K562 (cell line): ENCODE measurements around the gene CSNK1D. TPM values are rescaled to one million over a fixed set of nuclear protein-coding genes. Genes with fewer than 3 reads are reported as not detected.

Source experiments
- CREB1 ChIP-seq, 2 experiments: sonication (generic) in 1 of 2; formaldehyde crosslinking in 1 of 2; IDR thresholded peaks; 2 replicates each; pipeline versions ENCODE4 v1.6.1 to v1.8.0; 2012 to 2022; ENCODE audit warnings: inconsistent platforms in 1 of 2, mild to moderate bottlenecking in 1 of 2, missing genetic modification reagents in 1 of 2, moderate library complexity in 1 of 2
- HMGN3 ChIP-seq: IDR thresholded peaks from 2 replicates; pipeline ENCODE4 v1.6.1; 2011; ENCODE audit warnings: borderline replicate concordance, low read depth, mild to moderate bottlenecking, mixed read lengths, low read length; ENCODE audit not compliant: insufficient read length; ENCODE audit errors: extremely low read depth
- IFI16 ChIP-seq: fragments of 250-450 bp; sonication (Bioruptor Pico); IDR thresholded peaks from 2 replicates; pipeline ENCODE4 v2.1.2; 2022; ENCODE audit warnings: mild to moderate bottlenecking, inconsistent platforms
- JUN ChIP-seq, 2 experiments: sonication (generic) in 1 of 2; formaldehyde crosslinking in 1 of 2; IDR thresholded peaks; 2 replicates each; pipeline versions ENCODE4 v1.6.1 to v1.8.0; 2012 to 2022; ENCODE audit warnings: borderline replicate concordance in 2 of 2, mild to moderate bottlenecking in 2 of 2, improper control_type of control experiment in 1 of 2, low read depth in 1 of 2, low read length in 1 of 2, missing genetic modification reagents in 1 of 2
- NFXL1 ChIP-seq: fragments of 450-650 bp; formaldehyde crosslinking; IDR thresholded peaks from 2 replicates; pipeline ENCODE4 v1.4.0; 2021; ENCODE audit warnings: mild to moderate bottlenecking
- SUPT5H ChIP-seq: fragments of 450-650 bp; IDR thresholded peaks from 2 replicates; pipeline ENCODE4 v1.6.1; 2016
- ZBTB17 ChIP-seq: fragments of 450-650 bp; formaldehyde crosslinking; IDR thresholded peaks from 2 replicates; pipeline ENCODE4 v1.4.0; 2020; ENCODE audit warnings: mild to moderate bottlenecking
- polyA plus RNA-seq, 8 experiments: library from polyadenylated mRNA; depleted of rRNA in 4 of 8; stranded (reverse) in 5 of 8; unstranded in 3 of 8; fragments of >200 nt; fragmentation: Nextera tagmentation in 2 of 8; fragmentation: Illumina TruSeq in 1 of 8; extraction: Ambion mirVana in 2 of 8; extraction: Trizol in 1 of 8; gene quantifications; 2 replicates each; pipeline versions ENCODE4 v1.2.1 to v1.2.3, GENCODE V29; 2011 to 2014; ENCODE audit warnings: inconsistent platforms in 1 of 8, missing spikeins in 1 of 8
- total RNA-seq, 7 experiments: library from RNA; depleted of rRNA in 6 of 7; stranded (reverse); fragments of >200 nt in 6 of 7; fragmentation: Illumina TruSeq in 2 of 7; extraction: Trizol in 2 of 7; gene quantifications; 2 replicates each; pipeline versions ENCODE4 v1.2.1 to v1.2.3, GENCODE V29; 2011 to 2021; ENCODE audit warnings: low replicate concordance in 1 of 7
- TF ChIP-seq, protein P1 (sequence below), 2 experiments: fragments of 450-650 bp; IDR thresholded peaks; 2 replicates each; pipeline ENCODE4 v1.6.1; 2016
- TF ChIP-seq, protein P2 (sequence below), 2 experiments: fragments of 450-650 bp; formaldehyde crosslinking in 1 of 2; IDR thresholded peaks; 2 replicates each; pipeline versions ENCODE4 v1.4.0 to v1.6.1; 2014 to 2020; ENCODE audit warnings: mild to moderate bottlenecking in 2 of 2, borderline replicate concordance in 1 of 2, low read depth in 1 of 2
- TF ChIP-seq, protein P3 (sequence below): IDR thresholded peaks from 3 replicates; pipeline ENCODE4 v1.6.1; 2011; ENCODE audit warnings: borderline replicate concordance, mild to moderate bottlenecking; ENCODE audit not compliant: insufficient read length, insufficient read depth
- TF ChIP-seq, protein P4 (sequence below), 3 experiments: IDR thresholded peaks in 2 of 3; conservative IDR thresholded peaks in 1 of 3; 2 replicates each; pipeline ENCODE4 v1.5.1; 2011 to 2012; ENCODE audit warnings: low read length in 3 of 3, mild to moderate bottlenecking in 3 of 3, control low read depth in 2 of 3, improper control_type of control experiment in 1 of 3, inconsistent platforms in 1 of 3, low read depth in 1 of 3, mixed read lengths in 1 of 3, moderate library complexity in 1 of 3; ENCODE audit not compliant: insufficient read depth in 2 of 3

Gene CSNK1D
- total and polyA plus RNA-seq, 9 of the 15 experiments (the other 6 are each of a cell fraction or from before 2014, with no cell fraction given), result 6.5 to 133 (median 41.3) TPM

DNA sequence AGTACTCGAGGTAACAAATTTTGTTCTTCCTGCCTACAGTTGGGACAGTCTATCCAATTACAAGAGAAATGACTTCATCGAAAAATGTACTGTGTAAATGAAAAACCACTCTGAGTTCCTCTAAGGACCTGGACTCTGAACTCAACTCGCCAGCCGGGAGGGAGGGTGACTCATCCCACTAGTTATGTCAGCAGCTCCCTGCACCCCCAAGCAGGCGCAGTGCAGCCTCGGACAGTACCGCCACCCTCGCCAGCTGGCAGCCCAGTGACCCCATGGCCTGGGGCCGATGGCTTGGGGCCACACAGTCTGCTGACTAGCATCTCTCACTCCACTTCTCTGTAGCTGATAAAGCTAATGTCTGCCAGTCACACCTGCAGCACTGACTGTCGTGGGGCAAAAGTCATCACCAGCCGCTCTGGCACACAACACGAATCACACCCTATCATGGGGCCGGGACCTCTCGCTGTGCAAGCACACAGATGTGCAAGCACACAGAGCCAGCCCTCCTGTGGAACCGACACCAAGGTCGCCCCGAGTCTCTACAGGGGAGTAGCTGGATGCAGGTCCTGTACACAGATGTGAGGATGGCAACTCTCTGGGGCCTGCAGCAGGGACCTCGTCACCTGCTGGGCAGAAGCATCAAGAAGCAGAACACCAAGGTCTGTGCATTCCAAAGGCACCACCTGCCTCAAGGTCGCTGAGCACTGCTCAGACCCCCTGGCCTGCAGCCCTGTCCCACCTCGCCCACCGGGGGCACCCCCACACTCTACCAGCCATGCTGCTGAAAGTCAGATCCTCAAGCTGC lies 5.7 kb downstream of the CSNK1D start (continued):
- TF ChIP-seq, protein P1, sequence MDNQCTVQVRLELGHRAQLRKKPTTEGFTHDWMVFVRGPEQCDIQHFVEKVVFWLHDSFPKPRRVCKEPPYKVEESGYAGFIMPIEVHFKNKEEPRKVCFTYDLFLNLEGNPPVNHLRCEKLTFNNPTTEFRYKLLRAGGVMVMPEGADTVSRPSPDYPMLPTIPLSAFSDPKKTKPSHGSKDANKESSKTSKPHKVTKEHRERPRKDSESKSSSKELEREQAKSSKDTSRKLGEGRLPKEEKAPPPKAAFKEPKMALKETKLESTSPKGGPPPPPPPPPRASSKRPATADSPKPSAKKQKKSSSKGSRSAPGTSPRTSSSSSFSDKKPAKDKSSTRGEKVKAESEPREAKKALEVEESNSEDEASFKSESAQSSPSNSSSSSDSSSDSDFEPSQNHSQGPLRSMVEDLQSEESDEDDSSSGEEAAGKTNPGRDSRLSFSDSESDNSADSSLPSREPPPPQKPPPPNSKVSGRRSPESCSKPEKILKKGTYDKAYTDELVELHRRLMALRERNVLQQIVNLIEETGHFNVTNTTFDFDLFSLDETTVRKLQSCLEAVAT (IDR thresholded peaks at IDR 0.05), result peak in 1 of 2 experiments; percentile 93; a peak in 2 of 4 replicates
- TF ChIP-seq SUPT5H (peak; percentile 21; the same call in 1 of the 2 replicates), HMGN3 (peak; percentile 33), CREB1 (IDR thresholded peaks at IDR 0.05) (no peak), CREB1 (CRISPR knock-in tag; IDR thresholded peaks at IDR 0.05) (no peak), JUN (IDR thresholded peaks at IDR 0.05; ENCODE audit: borderline replicate concordance, low read depth, low read length) (peak; percentile 95), JUN (CRISPR knock-in tag; IDR thresholded peaks at IDR 0.05; ENCODE audit: borderline replicate concordance) (peak; percentile 59; the same call in 1 of the 2 replicates), NFXL1 (CRISPR knock-in tag) (no peak), IFI16 (no peak), ZBTB17 (CRISPR knock-in tag) (peak; percentile 85)
- TF ChIP-seq, protein P2, sequence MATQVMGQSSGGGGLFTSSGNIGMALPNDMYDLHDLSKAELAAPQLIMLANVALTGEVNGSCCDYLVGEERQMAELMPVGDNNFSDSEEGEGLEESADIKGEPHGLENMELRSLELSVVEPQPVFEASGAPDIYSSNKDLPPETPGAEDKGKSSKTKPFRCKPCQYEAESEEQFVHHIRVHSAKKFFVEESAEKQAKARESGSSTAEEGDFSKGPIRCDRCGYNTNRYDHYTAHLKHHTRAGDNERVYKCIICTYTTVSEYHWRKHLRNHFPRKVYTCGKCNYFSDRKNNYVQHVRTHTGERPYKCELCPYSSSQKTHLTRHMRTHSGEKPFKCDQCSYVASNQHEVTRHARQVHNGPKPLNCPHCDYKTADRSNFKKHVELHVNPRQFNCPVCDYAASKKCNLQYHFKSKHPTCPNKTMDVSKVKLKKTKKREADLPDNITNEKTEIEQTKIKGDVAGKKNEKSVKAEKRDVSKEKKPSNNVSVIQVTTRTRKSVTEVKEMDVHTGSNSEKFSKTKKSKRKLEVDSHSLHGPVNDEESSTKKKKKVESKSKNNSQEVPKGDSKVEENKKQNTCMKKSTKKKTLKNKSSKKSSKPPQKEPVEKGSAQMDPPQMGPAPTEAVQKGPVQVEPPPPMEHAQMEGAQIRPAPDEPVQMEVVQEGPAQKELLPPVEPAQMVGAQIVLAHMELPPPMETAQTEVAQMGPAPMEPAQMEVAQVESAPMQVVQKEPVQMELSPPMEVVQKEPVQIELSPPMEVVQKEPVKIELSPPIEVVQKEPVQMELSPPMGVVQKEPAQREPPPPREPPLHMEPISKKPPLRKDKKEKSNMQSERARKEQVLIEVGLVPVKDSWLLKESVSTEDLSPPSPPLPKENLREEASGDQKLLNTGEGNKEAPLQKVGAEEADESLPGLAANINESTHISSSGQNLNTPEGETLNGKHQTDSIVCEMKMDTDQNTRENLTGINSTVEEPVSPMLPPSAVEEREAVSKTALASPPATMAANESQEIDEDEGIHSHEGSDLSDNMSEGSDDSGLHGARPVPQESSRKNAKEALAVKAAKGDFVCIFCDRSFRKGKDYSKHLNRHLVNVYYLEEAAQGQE (IDR thresholded peaks at IDR 0.05; ENCODE audit: borderline replicate concordance), result peak; percentile 40
- TF ChIP-seq, protein P2 (CRISPR knock-in tag; IDR thresholded peaks at IDR 0.05; ENCODE audit: low read depth), result no peak
- TF ChIP-seq, protein P3, sequence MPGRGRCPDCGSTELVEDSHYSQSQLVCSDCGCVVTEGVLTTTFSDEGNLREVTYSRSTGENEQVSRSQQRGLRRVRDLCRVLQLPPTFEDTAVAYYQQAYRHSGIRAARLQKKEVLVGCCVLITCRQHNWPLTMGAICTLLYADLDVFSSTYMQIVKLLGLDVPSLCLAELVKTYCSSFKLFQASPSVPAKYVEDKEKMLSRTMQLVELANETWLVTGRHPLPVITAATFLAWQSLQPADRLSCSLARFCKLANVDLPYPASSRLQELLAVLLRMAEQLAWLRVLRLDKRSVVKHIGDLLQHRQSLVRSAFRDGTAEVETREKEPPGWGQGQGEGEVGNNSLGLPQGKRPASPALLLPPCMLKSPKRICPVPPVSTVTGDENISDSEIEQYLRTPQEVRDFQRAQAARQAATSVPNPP, result no peak
- TF ChIP-seq, protein P4, sequence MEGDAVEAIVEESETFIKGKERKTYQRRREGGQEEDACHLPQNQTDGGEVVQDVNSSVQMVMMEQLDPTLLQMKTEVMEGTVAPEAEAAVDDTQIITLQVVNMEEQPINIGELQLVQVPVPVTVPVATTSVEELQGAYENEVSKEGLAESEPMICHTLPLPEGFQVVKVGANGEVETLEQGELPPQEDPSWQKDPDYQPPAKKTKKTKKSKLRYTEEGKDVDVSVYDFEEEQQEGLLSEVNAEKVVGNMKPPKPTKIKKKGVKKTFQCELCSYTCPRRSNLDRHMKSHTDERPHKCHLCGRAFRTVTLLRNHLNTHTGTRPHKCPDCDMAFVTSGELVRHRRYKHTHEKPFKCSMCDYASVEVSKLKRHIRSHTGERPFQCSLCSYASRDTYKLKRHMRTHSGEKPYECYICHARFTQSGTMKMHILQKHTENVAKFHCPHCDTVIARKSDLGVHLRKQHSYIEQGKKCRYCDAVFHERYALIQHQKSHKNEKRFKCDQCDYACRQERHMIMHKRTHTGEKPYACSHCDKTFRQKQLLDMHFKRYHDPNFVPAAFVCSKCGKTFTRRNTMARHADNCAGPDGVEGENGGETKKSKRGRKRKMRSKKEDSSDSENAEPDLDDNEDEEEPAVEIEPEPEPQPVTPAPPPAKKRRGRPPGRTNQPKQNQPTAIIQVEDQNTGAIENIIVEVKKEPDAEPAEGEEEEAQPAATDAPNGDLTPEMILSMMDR (IDR thresholded peaks at IDR 0.05 in 2 of 3, conservative IDR thresholded peaks at IDR 0.05 in 1 of 3; ENCODE audit: insufficient read depth in 2 of 3, low read depth in 1 of 3, low read length in 3 of 3), result 0 out of 6 replicates have a peak, but pooled peaks of 1 of the 3 experiments have one; percentile 24
